Sigmoid colon (tissue), 7 donors: ENCODE measurements around the gene CCDC61. TPM values are rescaled to one million over a fixed set of nuclear protein-coding genes. Genes with fewer than 3 reads are reported as not detected.

ENCODE experiments used
- DNase-seq: peaks from one replicate; pipeline ENCODE4 v3.0.0-alpha.2; 2019
- H3K27ac ChIP-seq, 4 donors: fragments of 200-600 bp; sonication (generic); one replicate each; pipeline ENCODE4 v1.5.1; 2016 to 2019; ENCODE audit warnings: mild to moderate bottlenecking in 1 of 4
- H3K27me3 ChIP-seq, 3 donors: fragments of 200-600 bp; sonication (generic); one replicate each; pipeline ENCODE4 v1.5.1; 2019; ENCODE audit warnings: mild to moderate bottlenecking in 1 of 3
- H3K36me3 ChIP-seq, 4 donors: fragments of 200-600 bp; sonication (generic); one replicate each; pipeline ENCODE4 v1.5.1; 2016 to 2019
- H3K4me1 ChIP-seq, 4 donors: fragments of 200-600 bp; sonication (generic); one replicate each; pipeline ENCODE4 v1.5.1; 2017 to 2019
- H3K4me3 ChIP-seq, 4 donors: fragments of 200-600 bp; sonication (generic); one replicate each; pipeline ENCODE4 v1.5.1; 2017 to 2019; ENCODE audit warnings: mild to moderate bottlenecking in 2 of 4, moderate library complexity in 1 of 4
- H3K9me3 ChIP-seq, 4 donors: fragments of 200-600 bp in 3 of 4; sonication (generic) in 3 of 4; one replicate each; pipeline versions ENCODE4 v1.5.1 to v1.6.1; 2013 to 2019
- EP300 ChIP-seq, 4 donors: sonication (generic); formaldehyde crosslinking; IDR thresholded peaks; one replicate each; pipeline ENCODE4 v1.6.1; 2017; ENCODE audit warnings: antibody characterized with exemption in 4 of 4
- POLR2A ChIP-seq, 2 donors: fragments of 450-650 bp; IDR thresholded peaks; one replicate each; pipeline ENCODE4 v1.6.1; 2016; ENCODE audit warnings: antibody characterized with exemption in 2 of 2, mild to moderate bottlenecking in 2 of 2, moderate library complexity in 2 of 2
- POLR2AphosphoS5 ChIP-seq, 4 donors: sonication (generic); formaldehyde crosslinking; IDR thresholded peaks; one replicate each; pipeline ENCODE4 v1.6.1; 2017; ENCODE audit warnings: antibody characterized with exemption in 4 of 4
- WGBS, 2 donors: extraction: QIAGEN DNeasy Blood & Tissue Kit; methylation state at CpG; one replicate each; pipeline ENCODE4 v1.1.7; 2013; 5-methylcytosine and 5-hydroxymethylcytosine counted together
- intact Hi-C: fragments of 100-400 bp; cut with DNase I; formaldehyde crosslinking; loops from one replicate; pipeline ENCODE4 v1.15.1; 2023
- polyA plus RNA-seq, 3 donors: library from polyadenylated mRNA; stranded (reverse); fragments of 200-250 nt; gene quantifications; one replicate each; pipeline ENCODE4 v1.2.3, GENCODE V29; 2013
- total RNA-seq, 4 donors: library from RNA; depleted of rRNA; stranded (reverse); fragments of >200 nt; gene quantifications; one replicate each; pipeline ENCODE4 v1.1.0, GENCODE V29; 2016
- TF ChIP-seq, protein P1 (sequence below), 4 experiments: fragments of 450-650 bp in 3 of 4; fragments of 200-600 bp in 1 of 4; IDR thresholded peaks; one replicate each; pipeline ENCODE4 v1.5.1; 2016 to 2019; ENCODE audit warnings: antibody characterized with exemption in 4 of 4, mild to moderate bottlenecking in 3 of 4, moderate library complexity in 2 of 4
- donor health status: healthy with polysubstance abuse.
- donor health status: Bipolar disorder and iron deficiency.
- donor health status: healthy.

Gene CCDC61
- total and polyA plus RNA-seq, 7 donors, result 5.0 to 16.3 (median 10.6) TPM

DNA sequence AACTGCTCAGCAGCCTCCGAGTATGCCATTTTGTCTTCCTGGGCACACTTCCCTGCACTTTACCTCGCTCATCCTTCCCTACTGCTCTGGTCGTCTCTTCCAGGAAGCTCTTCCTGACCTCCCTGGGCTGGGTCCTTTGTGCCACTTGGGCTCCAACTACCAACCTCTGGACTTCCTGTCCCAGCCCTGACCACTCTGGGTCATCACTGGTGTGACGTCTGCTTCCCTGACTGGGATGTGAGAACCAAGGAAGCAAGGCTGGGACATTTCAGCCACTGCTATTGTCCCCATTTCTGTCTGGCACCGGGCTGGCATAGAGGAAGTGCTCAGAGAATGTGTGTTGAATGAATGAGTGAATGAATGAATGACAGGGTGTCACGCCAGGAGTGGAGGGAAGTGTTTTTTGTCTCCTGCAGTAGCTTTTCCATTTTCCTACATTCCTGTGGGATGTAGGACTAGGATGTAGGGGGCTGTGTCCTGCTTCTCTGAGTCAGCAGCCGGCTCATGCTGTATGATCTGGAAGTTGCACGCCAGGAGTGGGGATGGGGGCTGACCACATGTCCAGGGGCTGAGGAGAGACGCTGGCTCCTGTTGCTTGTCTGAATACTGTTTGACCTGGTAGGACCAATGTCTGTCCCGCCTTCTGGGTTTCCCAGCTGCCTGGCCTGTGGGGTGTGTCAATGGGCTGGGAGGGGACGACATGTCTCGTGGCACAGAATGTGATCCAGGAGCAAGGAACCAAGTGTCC lies 36.3 kb upstream of the CCDC61 start:
- DNase-seq, result no peak
- no peak overlapping the region for H3K4me3 ChIP-seq
- H3K9me3 ChIP-seq, result no peaks in the 10 kb centered on the region
- no peaks in the 10 kb centered on the region for H3K36me3 ChIP-seq
- TF ChIP-seq EP300 (IDR thresholded peaks at IDR 0.05), result no peak
- TF ChIP-seq, protein P1, sequence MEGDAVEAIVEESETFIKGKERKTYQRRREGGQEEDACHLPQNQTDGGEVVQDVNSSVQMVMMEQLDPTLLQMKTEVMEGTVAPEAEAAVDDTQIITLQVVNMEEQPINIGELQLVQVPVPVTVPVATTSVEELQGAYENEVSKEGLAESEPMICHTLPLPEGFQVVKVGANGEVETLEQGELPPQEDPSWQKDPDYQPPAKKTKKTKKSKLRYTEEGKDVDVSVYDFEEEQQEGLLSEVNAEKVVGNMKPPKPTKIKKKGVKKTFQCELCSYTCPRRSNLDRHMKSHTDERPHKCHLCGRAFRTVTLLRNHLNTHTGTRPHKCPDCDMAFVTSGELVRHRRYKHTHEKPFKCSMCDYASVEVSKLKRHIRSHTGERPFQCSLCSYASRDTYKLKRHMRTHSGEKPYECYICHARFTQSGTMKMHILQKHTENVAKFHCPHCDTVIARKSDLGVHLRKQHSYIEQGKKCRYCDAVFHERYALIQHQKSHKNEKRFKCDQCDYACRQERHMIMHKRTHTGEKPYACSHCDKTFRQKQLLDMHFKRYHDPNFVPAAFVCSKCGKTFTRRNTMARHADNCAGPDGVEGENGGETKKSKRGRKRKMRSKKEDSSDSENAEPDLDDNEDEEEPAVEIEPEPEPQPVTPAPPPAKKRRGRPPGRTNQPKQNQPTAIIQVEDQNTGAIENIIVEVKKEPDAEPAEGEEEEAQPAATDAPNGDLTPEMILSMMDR (IDR thresholded peaks at IDR 0.05), result no peak
- no peak for TF ChIP-seq POLR2A (IDR thresholded peaks at IDR 0.05)
- no peak for TF ChIP-seq POLR2AphosphoS5 (IDR thresholded peaks at IDR 0.05)
- intact Hi-C loops, result no loop called here
- peaks cover 1 to 50% (median 29%) of the 10 kb centered on the region in 3 donors for H3K27me3 ChIP-seq
- 52 to 64% methylated on average over 12 of the region's 12 CpGs for WGBS, 2 donors
- H3K27ac ChIP-seq, result no peak overlapping the region
- H3K4me1 ChIP-seq, result no peaks in the 10 kb centered on the region

DNA sequence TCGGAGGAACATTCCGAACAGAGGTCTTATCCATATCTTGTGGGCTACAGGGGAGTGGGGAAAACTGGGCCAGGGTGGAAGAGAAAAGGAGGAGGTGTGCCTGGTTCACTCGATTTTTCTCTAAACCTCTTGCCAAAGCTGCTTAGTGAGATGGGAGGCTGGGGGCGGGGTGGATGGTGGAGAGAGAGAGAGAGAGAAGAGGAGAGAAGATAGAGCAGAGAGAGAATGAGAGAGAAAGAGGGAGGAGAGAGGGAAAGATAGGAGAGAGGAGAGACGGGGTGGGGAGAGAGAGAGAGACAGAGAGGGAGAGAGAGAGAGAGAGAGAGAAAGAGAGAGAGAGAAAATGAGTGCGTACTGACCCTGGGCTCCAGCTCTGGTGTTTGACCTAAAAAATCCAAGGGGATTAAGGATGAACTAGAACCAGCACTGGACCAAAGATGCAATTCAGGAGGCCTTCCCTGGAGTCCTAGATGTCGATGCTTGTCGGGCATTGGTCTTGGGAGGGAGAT lies 35.7 kb upstream of the CCDC61 start:
- intact Hi-C loops, result no loop called here
- Histone ChIP-seq H3K4me1 (no peaks in the 10 kb centered on the region), H3K9me3 (no peaks in the 10 kb centered on the region), H3K27ac (no peak overlapping the region), H3K36me3 (no peaks in the 10 kb centered on the region), H3K27me3 (peaks cover 0 to 46% (median 23%) of the 10 kb centered on the region in 3 donors), H3K4me3 (no peak overlapping the region)
- WGBS, 2 donors, result 67 to 77% methylated on average over 8 of the region's 8 CpGs
- no peak for TF ChIP-seq POLR2A (IDR thresholded peaks at IDR 0.05)
- TF ChIP-seq EP300 (IDR thresholded peaks at IDR 0.05), result no peak
- no peak for DNase-seq

GRCh38 chr19:45960595-45961235 lies 34.6 kb upstream of the CCDC61 start:
- TF ChIP-seq POLR2A (IDR thresholded peaks at IDR 0.05) (no peak), EP300 (IDR thresholded peaks at IDR 0.05) (no peak), POLR2AphosphoS5 (IDR thresholded peaks at IDR 0.05) (no peak)
- TF ChIP-seq, protein P1 (IDR thresholded peaks at IDR 0.05), result no peak
- Histone ChIP-seq H3K4me1 (no peaks in the 10 kb centered on the region), H3K36me3 (no peaks in the 10 kb centered on the region), H3K4me3 (no peak overlapping the region), H3K27me3 (peaks cover 0 to 42% (median 17%) of the 10 kb centered on the region in 3 donors), H3K27ac (no peak overlapping the region), H3K9me3 (no peaks in the 10 kb centered on the region)
- 18 to 19% methylated on average over 19 of the region's 19 CpGs for WGBS, 2 donors
- no peak for DNase-seq
- intact Hi-C loops, result no loop called here

GRCh38 chr19:45962021-45962420 lies 33.2 kb upstream of the CCDC61 start:
- no peaks in the 10 kb centered on the region for H3K36me3 ChIP-seq
- TF ChIP-seq EP300 (IDR thresholded peaks at IDR 0.05) (no peak), POLR2A (IDR thresholded peaks at IDR 0.05) (no peak), POLR2AphosphoS5 (IDR thresholded peaks at IDR 0.05) (no peak)
- TF ChIP-seq, protein P1 (IDR thresholded peaks at IDR 0.05), result no peak
- peaks cover 0 to 43% (median 12%) of the 10 kb centered on the region in 3 donors for H3K27me3 ChIP-seq
- no peak overlapping the region for H3K27ac ChIP-seq
- H3K4me1 ChIP-seq, result no peaks in the 10 kb centered on the region
- WGBS, 2 donors, result 80 to 86% methylated on average over 15 of the region's 15 CpGs
- H3K9me3 ChIP-seq, result no peaks in the 10 kb centered on the region
- intact Hi-C loops, result no loop called here
- DNase-seq, result no peak
- no peak overlapping the region for H3K4me3 ChIP-seq

GRCh38 chr19:45967246-45967645 lies 28.0 kb upstream of the CCDC61 start:
- no peaks in the 10 kb centered on the region for H3K9me3 ChIP-seq
- intact Hi-C loops, result no loop called here
- H3K4me1 ChIP-seq, result no peaks in the 10 kb centered on the region
- peaks cover 5 to 49% (median 20%) of the 10 kb centered on the region in 3 donors for H3K27me3 ChIP-seq
- TF ChIP-seq POLR2A (IDR thresholded peaks at IDR 0.05) (no peak), POLR2AphosphoS5 (IDR thresholded peaks at IDR 0.05) (no peak), EP300 (IDR thresholded peaks at IDR 0.05) (no peak)
- TF ChIP-seq, protein P1 (IDR thresholded peaks at IDR 0.05), result no peak
- no peak overlapping the region for H3K27ac ChIP-seq
- 40 to 65% methylated on average over 7 of the region's 7 CpGs for WGBS, 2 donors
- no peak overlapping the region for H3K4me3 ChIP-seq
- no peak for DNase-seq
- H3K36me3 ChIP-seq, result no peaks in the 10 kb centered on the region
